ENCODE data around the gene NFAT5. TPM values are rescaled to one million over a fixed set of nuclear protein-coding genes. Genes with fewer than 3 reads are reported as not detected.

NFAT5 gene
- total and polyA plus RNA-seq, 9 of the 15 experiments (the other 6 are each of a cell fraction or from before 2014, with no cell fraction given), result 0.78 to 20.5 (median 12.4) TPM

GRCh38 chr16:69725480-69726312, 159.9 kb downstream of the NFAT5 start (continued):
- TF ChIP-seq, protein P1, sequence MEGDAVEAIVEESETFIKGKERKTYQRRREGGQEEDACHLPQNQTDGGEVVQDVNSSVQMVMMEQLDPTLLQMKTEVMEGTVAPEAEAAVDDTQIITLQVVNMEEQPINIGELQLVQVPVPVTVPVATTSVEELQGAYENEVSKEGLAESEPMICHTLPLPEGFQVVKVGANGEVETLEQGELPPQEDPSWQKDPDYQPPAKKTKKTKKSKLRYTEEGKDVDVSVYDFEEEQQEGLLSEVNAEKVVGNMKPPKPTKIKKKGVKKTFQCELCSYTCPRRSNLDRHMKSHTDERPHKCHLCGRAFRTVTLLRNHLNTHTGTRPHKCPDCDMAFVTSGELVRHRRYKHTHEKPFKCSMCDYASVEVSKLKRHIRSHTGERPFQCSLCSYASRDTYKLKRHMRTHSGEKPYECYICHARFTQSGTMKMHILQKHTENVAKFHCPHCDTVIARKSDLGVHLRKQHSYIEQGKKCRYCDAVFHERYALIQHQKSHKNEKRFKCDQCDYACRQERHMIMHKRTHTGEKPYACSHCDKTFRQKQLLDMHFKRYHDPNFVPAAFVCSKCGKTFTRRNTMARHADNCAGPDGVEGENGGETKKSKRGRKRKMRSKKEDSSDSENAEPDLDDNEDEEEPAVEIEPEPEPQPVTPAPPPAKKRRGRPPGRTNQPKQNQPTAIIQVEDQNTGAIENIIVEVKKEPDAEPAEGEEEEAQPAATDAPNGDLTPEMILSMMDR (IDR thresholded peaks at IDR 0.05 in 2 of 3, conservative IDR thresholded peaks at IDR 0.05 in 1 of 3; ENCODE audit: insufficient read depth in 2 of 3, low read depth in 1 of 3, low read length in 3 of 3), result no peak
- TF ChIP-seq DMBX1 (CRISPR knock-in tag; IDR thresholded peaks at IDR 0.05; ENCODE audit: borderline replicate concordance) (no peak), ADNP (tag; IDR thresholded peaks at IDR 0.05) (peak; percentile 47; the same call in 1 of the 2 replicates), CREM (IDR thresholded peaks at IDR 0.05; ENCODE audit: low read depth) (peak; percentile 40; the same call in 1 of the 2 replicates), ZNF41 (CRISPR knock-in tag; conservative IDR thresholded peaks at IDR 0.05) (no peak), CXXC5 (CRISPR knock-in tag; IDR thresholded peaks at IDR 0.05) (peak; percentile 17), GATAD2B (IDR thresholded peaks at IDR 0.05; ENCODE audit: borderline replicate concordance) (peak; percentile 34; the same call in 1 of the 2 replicates), ZFPM2 (CRISPR knock-in tag; IDR thresholded peaks at IDR 0.05) (no peak), SMARCC2 (IDR thresholded peaks at IDR 0.05; ENCODE audit: low read depth) (peak; percentile 50; the same call in 1 of the 2 replicates), ZFX (CRISPR knock-in tag; IDR thresholded peaks at IDR 0.05) (no peak), POLR2AphosphoS5 (IDR thresholded peaks at IDR 0.05; ENCODE audit: control insufficient read depth, insufficient read depth, low read depth, low read length) (no peak), HDAC3 (IDR thresholded peaks at IDR 0.05; ENCODE audit: borderline replicate concordance, partially characterized antibody) (no peak), XRCC5 (IDR thresholded peaks at IDR 0.05; ENCODE audit: low read depth, low read length) (no peak), ZKSCAN1 (IDR thresholded peaks at IDR 0.05; ENCODE audit: low read depth, low read length) (no peak), RHOXF2B (CRISPR knock-in tag; conservative IDR thresholded peaks at IDR 0.05) (no peak), ZFP36 (IDR thresholded peaks at IDR 0.05; ENCODE audit: low read depth, low read length, partially characterized antibody) (no peak), MEF2D (tag; conservative IDR thresholded peaks at IDR 0.05; ENCODE audit: low read depth) (no peak), ZBTB12 (CRISPR knock-in tag; IDR thresholded peaks at IDR 0.05) (no peak)
- TF ChIP-seq, protein P2, sequence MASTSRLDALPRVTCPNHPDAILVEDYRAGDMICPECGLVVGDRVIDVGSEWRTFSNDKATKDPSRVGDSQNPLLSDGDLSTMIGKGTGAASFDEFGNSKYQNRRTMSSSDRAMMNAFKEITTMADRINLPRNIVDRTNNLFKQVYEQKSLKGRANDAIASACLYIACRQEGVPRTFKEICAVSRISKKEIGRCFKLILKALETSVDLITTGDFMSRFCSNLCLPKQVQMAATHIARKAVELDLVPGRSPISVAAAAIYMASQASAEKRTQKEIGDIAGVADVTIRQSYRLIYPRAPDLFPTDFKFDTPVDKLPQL (IDR thresholded peaks at IDR 0.05; ENCODE audit: extremely low read depth, insufficient read length), result no peak
- TF ChIP-seq, protein P3, sequence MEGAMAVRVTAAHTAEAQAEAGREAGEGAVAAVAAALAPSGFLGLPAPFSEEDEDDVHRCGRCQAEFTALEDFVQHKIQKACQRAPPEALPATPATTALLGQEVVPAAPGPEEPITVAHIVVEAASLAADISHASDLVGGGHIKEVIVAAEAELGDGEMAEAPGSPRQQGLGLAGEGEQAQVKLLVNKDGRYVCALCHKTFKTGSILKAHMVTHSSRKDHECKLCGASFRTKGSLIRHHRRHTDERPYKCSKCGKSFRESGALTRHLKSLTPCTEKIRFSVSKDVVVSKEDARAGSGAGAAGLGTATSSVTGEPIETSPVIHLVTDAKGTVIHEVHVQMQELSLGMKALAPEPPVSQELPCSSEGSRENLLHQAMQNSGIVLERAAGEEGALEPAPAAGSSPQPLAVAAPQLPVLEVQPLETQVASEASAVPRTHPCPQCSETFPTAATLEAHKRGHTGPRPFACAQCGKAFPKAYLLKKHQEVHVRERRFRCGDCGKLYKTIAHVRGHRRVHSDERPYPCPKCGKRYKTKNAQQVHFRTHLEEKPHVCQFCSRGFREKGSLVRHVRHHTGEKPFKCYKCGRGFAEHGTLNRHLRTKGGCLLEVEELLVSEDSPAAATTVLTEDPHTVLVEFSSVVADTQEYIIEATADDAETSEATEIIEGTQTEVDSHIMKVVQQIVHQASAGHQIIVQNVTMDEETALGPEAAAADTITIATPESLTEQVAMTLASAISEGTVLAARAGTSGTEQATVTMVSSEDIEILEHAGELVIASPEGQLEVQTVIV (CRISPR knock-in tag; IDR thresholded peaks at IDR 0.05; ENCODE audit: borderline replicate concordance), result no peak

Data from K562 (cell line).